ENCODE results near the gene PPIL6. TPM values are rescaled to one million over a fixed set of nuclear protein-coding genes. Genes with fewer than 3 reads are reported as not detected.
A peak's percentile ranks its signal among the peaks of the same experiment; 100 is the strongest.

Gene PPIL6
- total RNA-seq, 1 experiment from 2014 or later = 0.62 TPM

DNA sequence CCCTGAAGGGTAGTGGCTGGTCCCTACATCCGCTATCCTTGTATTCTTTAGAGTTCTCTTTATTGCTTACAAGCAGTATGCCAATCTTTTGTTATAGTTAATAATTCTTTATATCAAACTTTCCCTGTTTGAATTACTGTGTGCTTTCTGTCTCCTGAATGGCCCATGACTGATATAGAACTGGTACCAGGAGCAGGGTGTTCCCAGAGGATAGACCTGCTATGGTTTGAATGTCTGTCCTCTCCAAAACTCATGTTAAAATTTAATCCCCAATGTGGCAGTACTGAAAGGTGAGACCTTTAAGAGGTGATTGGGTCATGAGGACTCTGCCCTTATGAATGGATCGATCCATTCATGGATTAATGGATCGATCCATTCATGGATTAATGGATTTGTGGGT lies 84.2 kb downstream of the PPIL6 start:
- BruUV-seq (replicated peaks) = no TSS peak
- no peak overlapping the region for H3K27ac ChIP-seq (ENCODE audit: low read length)
- ATAC-seq = no peak
- no peak overlapping the region for H2AFZ ChIP-seq (ENCODE audit: low read length)
- no peak overlapping the region for H3K9ac ChIP-seq (ENCODE audit: low read length)
- H3K79me2 ChIP-seq (ENCODE audit: low read length) = no peaks in the 10 kb centered on the region
- H4K20me1 ChIP-seq (ENCODE audit: low read length) = no peaks in the 10 kb centered on the region
- H3K36me3 ChIP-seq (ENCODE audit: low read depth, low read length) = peaks cover 28% of the 10 kb centered on the region
- no peak for TF ChIP-seq EZH2 (IDR thresholded peaks at IDR 0.05; ENCODE audit: low read length, unreplicated experiment)
- TF ChIP-seq EZH2phosphoT487 (IDR thresholded peaks at IDR 0.05; ENCODE audit: borderline replicate concordance, low read length) = no peak
- H3K27me3 ChIP-seq (ENCODE audit: low read length) = no peaks in the 10 kb centered on the region
- ChIA-PET CTCF (no interaction called here), POLR2A (ENCODE audit: unreplicated experiment) (interaction anchor here (0.6 kb wide), 1 partner anchor 153 kb away, joined by 4 read pairs; no protein-coding TSS in a partner anchor)
- no peaks in the 10 kb centered on the region for H3K9me3 ChIP-seq (ENCODE audit: low read length)
- no peak for DNase-seq
- no peaks in the 10 kb centered on the region for H3F3A ChIP-seq (ENCODE audit: low read length, unreplicated experiment)
- H3K4me3 ChIP-seq (ENCODE audit: low read length) = no peak overlapping the region
- intact Hi-C loops (cut with micrococcal nuclease) = no loop called here
- no peaks in the 10 kb centered on the region for H3K9me2 ChIP-seq (replicated peaks; ENCODE audit: low read length)
- H3K4me2 ChIP-seq (ENCODE audit: low read length) = no peak overlapping the region
- peaks cover 7% of the 10 kb centered on the region for H3K4me1 ChIP-seq (ENCODE audit: insufficient read depth, low read length)

DNA sequence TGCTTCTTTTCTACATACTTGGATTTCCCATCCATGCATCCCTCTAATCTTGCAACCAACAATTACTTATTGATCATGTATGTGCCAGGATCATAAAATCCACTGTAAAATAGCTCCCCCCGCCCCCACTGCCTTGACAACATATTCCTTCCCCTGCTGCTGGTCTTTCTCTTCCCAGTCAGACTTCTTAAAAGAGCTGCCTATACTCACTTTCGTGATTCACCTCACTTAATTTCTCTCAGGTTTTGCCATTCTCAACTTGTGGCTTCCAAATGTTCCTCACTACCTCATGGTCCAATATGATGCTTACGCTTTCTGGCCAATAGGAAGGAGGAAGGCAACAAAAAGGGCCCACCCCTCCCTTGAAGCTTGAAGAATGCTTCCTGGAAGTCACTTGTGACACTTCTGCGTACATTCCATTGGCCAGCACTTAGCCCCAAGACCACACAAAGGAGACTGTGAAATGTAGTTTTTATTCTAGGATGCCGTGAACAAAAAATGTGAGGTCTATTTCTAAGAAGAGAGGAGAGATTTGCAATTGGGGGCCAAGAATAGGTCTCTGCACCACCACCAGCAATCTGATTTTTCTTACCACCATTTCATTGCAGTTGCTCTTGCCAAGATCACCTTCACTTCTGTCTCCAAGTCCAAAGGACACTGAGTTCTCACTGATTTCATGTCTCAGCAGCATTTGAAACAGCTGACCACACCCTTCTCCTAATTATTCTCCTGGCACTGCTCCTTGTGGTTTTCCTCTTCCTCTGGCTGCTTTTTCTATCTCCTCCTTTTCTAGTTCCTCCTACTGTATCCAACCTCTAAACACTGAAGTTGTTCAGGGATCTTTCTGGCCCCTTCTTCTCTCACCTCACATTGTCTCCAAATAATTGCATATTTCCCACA lies 88.9 kb downstream of the PPIL6 start:
- H3K27me3 ChIP-seq (ENCODE audit: low read length) = no peaks in the 10 kb centered on the region
- ChIA-PET POLR2A (ENCODE audit: unreplicated experiment) (interaction anchor here (0.6 kb wide), 1 partner anchor 161 kb away, joined by 10 read pairs; no protein-coding TSS in a partner anchor), CTCF (no interaction called here)
- H3K27ac ChIP-seq (ENCODE audit: low read length) = no peak overlapping the region
- H4K20me1 ChIP-seq (ENCODE audit: low read length) = no peaks in the 10 kb centered on the region
- H2AFZ ChIP-seq (ENCODE audit: low read length) = no peak overlapping the region
- H3K4me3 ChIP-seq (ENCODE audit: low read length) = no peak overlapping the region
- ATAC-seq (peak; percentile 16; the same call in 1 of the 2 replicates), DNase-seq (no peak)
- no TSS peak for BruUV-seq (replicated peaks)
- peaks cover 8% of the 10 kb centered on the region for H3K36me3 ChIP-seq (ENCODE audit: low read depth, low read length)
- no peak overlapping the region for H3K9ac ChIP-seq (ENCODE audit: low read length)
- H3F3A ChIP-seq (ENCODE audit: low read length, unreplicated experiment) = no peaks in the 10 kb centered on the region
- no peak for TF ChIP-seq EZH2phosphoT487 (IDR thresholded peaks at IDR 0.05; ENCODE audit: borderline replicate concordance, low read length)
- TF ChIP-seq, protein P1, sequence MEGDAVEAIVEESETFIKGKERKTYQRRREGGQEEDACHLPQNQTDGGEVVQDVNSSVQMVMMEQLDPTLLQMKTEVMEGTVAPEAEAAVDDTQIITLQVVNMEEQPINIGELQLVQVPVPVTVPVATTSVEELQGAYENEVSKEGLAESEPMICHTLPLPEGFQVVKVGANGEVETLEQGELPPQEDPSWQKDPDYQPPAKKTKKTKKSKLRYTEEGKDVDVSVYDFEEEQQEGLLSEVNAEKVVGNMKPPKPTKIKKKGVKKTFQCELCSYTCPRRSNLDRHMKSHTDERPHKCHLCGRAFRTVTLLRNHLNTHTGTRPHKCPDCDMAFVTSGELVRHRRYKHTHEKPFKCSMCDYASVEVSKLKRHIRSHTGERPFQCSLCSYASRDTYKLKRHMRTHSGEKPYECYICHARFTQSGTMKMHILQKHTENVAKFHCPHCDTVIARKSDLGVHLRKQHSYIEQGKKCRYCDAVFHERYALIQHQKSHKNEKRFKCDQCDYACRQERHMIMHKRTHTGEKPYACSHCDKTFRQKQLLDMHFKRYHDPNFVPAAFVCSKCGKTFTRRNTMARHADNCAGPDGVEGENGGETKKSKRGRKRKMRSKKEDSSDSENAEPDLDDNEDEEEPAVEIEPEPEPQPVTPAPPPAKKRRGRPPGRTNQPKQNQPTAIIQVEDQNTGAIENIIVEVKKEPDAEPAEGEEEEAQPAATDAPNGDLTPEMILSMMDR (conservative IDR thresholded peaks at IDR 0.05; ENCODE audit: low read depth, low read length) = no peak
- TF ChIP-seq EZH2 (IDR thresholded peaks at IDR 0.05; ENCODE audit: low read length, unreplicated experiment) = no peak
- H3K79me2 ChIP-seq (ENCODE audit: low read length) = no peaks in the 10 kb centered on the region
- no peaks in the 10 kb centered on the region for H3K9me3 ChIP-seq (ENCODE audit: low read length)
- peaks cover 21% of the 10 kb centered on the region for H3K4me1 ChIP-seq (ENCODE audit: insufficient read depth, low read length)
- no peak overlapping the region for H3K4me2 ChIP-seq (ENCODE audit: low read length)
- no peaks in the 10 kb centered on the region for H3K9me2 ChIP-seq (replicated peaks; ENCODE audit: low read length)
- intact Hi-C loops (cut with micrococcal nuclease) = no loop called here

DNA sequence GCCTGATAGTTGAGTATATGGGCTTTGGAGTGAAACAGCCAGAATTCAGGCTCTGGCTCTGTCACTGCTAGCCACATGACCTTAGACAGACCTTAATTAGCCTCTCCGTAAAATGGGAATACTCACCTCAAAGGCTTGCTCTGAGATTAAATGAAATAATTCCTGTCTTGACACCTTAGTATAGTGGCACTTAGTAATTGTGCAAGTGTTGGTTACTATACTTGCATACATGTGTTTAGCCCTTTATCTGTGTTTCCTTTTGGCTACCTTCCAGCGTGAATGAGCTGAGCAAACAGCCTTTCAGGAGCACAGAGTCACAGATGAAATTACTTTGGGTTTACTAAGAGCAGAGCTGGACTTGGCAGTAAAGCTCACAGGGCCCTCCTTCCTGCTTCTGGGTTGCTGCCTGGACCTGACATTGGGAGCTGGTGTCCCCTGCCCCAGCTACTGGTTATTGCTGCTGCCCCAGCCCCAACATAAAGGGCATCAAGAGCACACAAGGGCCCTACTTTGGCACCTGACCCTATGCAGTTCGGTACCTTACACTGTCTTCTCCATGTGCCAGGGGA lies 90.9 kb downstream of the PPIL6 start:
- BruUV-seq (replicated peaks) = no TSS peak
- Histone ChIP-seq H3K27me3 (ENCODE audit: low read length) (no peaks in the 10 kb centered on the region), H4K20me1 (ENCODE audit: low read length) (no peaks in the 10 kb centered on the region), H3K27ac (ENCODE audit: low read length) (peak overlapping the region; percentile 21), H3K9me3 (ENCODE audit: low read length) (no peaks in the 10 kb centered on the region), H3K4me3 (ENCODE audit: low read length) (no peak overlapping the region), H3K79me2 (ENCODE audit: low read length) (no peaks in the 10 kb centered on the region), H3K4me2 (ENCODE audit: low read length) (peak overlapping the region; percentile 11; the same call in 1 of the 2 replicates), H3K9ac (ENCODE audit: low read length) (no peak overlapping the region), H3F3A (ENCODE audit: low read length, unreplicated experiment) (no peaks in the 10 kb centered on the region), H2AFZ (ENCODE audit: low read length) (no peak overlapping the region), H3K9me2 (replicated peaks; ENCODE audit: low read length) (no peaks in the 10 kb centered on the region), H3K36me3 (ENCODE audit: low read depth, low read length) (no peaks in the 10 kb centered on the region), H3K4me1 (ENCODE audit: insufficient read depth, low read length) (peaks cover 34% of the 10 kb centered on the region)
- POLR2A ChIA-PET (ENCODE audit: unreplicated experiment) = no interaction called here
- CTCF ChIA-PET = interaction anchor here (0.7 kb wide), 1 partner anchor 167 kb away, joined by 3 read pairs; no protein-coding TSS in a partner anchor
- DNase-seq (peak; percentile 74), ATAC-seq (peak; percentile 79)
- TF ChIP-seq, protein P1 (conservative IDR thresholded peaks at IDR 0.05; ENCODE audit: low read depth, low read length) = no peak
- TF ChIP-seq EZH2phosphoT487 (IDR thresholded peaks at IDR 0.05; ENCODE audit: borderline replicate concordance, low read length) = no peak
- TF ChIP-seq EZH2 (IDR thresholded peaks at IDR 0.05; ENCODE audit: low read length, unreplicated experiment) = no peak
- intact Hi-C loops (cut with micrococcal nuclease) = no loop called here
